DMS53 (cell line): ENCODE results near the gene RPS28.
A peak's percentile ranks its signal among the peaks of the same experiment; 100 is the strongest.
"Not testable (repeated sequence)": the region's sequence is repeated elsewhere in the genome, so short reads cannot be mapped to it uniquely, and the experiment has no call there.

Source experiments
- DNase-seq: peaks from one replicate; lab custom pipeline; 2025; lab: John Stamatoyannopoulos, UW

RPS28 gene

DNA sequence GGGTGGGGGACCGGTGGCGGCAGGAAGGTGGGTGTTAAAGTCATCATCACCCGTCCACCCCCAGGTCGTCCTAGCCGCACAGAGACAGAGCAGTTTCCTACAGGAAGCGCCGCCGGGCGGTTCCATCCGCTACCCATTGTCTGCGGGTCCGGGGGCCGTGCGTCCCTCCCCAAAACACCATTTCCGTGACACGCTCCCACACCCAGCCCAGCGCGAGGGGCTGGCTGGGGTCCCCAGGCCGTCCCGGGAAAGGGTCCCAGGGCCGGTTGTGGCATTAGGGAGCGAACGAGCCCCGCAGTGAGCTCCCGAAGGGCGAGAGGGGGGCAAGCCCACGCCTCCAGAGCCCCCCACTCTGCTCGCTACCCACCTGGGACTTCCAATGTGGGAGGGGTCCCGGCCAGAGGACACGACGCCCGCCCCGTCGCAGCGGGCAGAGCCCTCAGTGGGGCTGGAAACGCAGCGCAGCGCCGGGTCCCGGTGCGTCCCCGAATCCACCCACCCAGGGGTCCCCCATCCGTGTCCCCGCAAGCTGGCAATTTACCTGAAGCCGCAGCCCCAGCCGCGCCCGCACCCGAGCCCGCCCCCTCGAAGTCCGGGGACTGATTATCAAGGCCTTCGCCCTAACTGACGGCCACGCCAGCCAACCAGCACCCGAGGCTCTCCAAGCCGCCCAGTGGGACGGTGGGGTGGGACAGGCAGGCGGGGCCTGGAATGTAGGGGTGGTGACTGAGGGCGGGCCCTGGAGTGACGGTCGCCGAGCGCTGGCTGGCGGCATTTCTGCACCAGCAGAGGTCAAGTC, 21.6 kb downstream of the RPS28 start, which contains the start of gene KANK3:
Gene KANK3, minus strand, starts transcription at position 579 of the 799 bp plus-strand sequence. CDS start 5,434 bp downstream, outside the sequence.
- peak; percentile 96 for DNase-seq

GRCh38 chr19:8343483-8343844, 22.2 kb downstream of the RPS28 start:
- DNase-seq = no peak

GRCh38 chr19:8349629-8350372, 28.5 kb downstream of the RPS28 start:
- DNase-seq = not testable (repeated sequence)

GRCh38 chr19:8352134-8352827, 31.0 kb downstream of the RPS28 start:
- peak; percentile 32 for DNase-seq

- DNase-seq = peak; percentile 32
Observed at GRCh38 chr19:8352845-8353244, 31.5 kb downstream of the RPS28 start.

- DNase-seq = peak; percentile 30
Observed at GRCh38 chr19:8355631-8356402, 34.5 kb downstream of the RPS28 start.

DNA sequence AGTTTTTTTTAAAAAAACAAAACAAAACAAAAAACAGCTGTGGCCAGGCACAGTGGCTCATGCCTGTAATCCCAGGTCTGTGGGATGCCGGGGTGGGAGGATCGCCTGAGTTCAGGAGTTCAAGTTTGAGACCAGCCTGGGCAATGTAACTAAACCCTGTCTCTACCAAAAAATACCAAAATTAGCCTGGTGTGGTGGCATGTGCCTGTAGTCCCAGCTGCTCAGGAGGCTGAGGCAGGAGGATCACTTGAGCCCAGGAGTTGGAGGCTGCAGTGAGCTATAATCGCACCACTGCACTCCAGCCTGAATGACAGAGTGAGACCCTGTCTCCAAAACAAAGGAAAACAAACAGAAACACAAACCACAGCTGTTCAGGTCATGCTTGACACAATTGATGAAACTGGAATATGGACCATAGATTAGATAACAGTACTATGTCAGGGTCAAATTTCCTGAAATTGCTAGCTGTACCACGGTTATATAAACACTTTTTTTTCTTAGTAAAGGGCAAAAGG, 35.8 kb downstream of the RPS28 start:
- DNase-seq = peak; percentile 34

GRCh38 chr19:8358948-8359347, 37.7 kb downstream of the RPS28 start:
- no peak for DNase-seq

GRCh38 chr19:8360196-8360595, 38.9 kb downstream of the RPS28 start:
- DNase-seq = no peak

GRCh38 chr19:8361921-8362793, 40.9 kb downstream of the RPS28 start:
- peak; percentile 95 for DNase-seq

DNA sequence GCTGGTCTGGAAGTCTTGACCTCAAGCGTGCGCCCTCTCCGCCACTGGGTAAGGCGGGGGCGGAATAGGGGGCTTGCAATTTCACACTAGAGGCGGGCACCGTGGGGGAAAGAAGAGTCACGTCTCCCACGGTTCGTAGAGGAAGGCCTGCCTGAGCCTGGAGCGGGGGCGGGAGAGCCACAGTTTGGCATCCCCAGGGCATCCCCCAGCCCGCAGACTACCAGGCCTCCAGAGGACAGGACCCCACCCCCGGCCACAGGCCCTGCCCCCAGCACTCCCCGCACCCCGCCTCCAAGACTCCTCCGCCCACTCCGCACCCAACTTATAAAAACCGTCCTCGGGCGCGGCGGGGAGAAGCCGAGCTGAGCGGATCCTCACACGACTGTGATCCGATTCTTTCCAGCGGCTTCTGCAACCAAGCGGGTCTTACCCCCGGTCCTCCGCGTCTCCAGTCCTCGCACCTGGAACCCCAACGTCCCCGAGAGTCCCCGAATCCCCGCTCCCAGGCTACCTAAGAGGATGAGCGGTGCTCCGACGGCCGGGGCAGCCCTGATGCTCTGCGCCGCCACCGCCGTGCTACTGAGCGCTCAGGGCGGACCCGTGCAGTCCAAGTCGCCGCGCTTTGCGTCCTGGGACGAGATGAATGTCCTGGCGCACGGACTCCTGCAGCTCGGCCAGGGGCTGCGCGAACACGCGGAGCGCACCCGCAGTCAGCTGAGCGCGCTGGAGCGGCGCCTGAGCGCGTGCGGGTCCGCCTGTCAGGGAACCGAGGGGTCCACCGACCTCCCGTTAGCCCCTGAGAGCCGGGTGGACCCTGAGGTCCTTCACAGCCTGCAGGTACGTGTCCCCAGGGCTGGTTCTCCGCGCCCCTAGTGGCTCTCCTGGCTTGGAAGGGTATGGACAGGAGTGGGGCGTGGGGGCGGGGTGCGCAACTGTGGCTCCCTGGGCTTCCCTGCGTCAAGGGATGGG, 42.8 kb downstream of the RPS28 start, which contains the start of gene ANGPTL4:
Gene ANGPTL4, plus strand, starts transcription at position 353 of the 969 bp plus-strand sequence. Its CDS starts 167 bp downstream, at position 520.
- DNase-seq = peak; percentile 78

- no peak for DNase-seq
Observed at GRCh38 chr19:8366121-8366581, 44.9 kb downstream of the RPS28 start.

DNA sequence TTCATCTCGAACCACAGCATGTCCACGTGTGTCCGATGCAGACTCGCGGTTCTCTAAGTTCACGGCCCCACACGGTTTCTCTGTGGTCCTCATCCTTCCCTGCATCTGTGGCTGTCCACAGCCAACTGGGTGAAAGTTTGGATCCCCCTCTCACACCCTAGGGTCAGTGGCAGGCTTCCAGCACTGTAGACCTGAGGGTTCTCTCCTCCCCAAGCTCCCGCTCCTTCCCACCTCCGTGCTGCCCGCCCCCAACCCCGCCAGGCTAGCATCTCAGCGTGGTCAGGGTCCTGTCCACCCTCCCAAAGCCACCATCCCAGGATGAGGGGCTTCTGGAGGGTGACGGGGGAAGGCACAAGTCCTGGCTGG, 45.6 kb downstream of the RPS28 start:
- peak; percentile 9 for DNase-seq

DNA sequence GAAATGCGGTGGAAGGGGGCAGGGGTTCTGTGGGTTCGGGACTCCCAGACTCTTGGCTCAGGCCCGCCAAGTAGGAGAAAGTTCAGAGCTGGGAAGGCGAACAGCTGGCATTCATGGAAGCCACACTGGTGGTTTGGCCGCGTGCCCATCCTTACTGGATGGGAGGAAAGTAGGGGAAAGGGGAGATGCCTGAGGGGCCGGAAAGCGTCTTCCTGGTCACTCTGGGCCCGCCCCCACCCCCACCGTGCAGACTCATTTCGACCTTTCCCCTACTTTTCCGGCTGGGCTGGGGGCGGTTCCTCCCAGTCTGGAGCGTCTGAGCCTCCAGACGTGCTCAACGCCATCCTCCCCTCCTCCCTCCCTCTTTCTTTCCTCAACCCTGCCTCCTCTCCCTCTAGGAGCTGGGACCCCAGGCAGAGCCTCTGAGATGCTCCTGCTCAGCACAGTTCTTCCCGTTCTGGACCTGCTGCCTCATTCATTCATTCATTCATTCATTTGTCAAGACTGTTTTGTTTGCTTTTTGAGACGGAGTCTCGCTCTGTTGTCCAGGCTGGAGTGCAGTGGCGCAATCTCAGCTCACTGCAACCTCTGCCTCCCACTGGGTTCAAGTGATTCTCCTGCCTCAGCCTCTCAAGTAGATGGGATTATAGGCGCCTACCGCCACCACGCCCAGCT, 46.2 kb downstream of the RPS28 start:
- peak; percentile 73 for DNase-seq

DNA sequence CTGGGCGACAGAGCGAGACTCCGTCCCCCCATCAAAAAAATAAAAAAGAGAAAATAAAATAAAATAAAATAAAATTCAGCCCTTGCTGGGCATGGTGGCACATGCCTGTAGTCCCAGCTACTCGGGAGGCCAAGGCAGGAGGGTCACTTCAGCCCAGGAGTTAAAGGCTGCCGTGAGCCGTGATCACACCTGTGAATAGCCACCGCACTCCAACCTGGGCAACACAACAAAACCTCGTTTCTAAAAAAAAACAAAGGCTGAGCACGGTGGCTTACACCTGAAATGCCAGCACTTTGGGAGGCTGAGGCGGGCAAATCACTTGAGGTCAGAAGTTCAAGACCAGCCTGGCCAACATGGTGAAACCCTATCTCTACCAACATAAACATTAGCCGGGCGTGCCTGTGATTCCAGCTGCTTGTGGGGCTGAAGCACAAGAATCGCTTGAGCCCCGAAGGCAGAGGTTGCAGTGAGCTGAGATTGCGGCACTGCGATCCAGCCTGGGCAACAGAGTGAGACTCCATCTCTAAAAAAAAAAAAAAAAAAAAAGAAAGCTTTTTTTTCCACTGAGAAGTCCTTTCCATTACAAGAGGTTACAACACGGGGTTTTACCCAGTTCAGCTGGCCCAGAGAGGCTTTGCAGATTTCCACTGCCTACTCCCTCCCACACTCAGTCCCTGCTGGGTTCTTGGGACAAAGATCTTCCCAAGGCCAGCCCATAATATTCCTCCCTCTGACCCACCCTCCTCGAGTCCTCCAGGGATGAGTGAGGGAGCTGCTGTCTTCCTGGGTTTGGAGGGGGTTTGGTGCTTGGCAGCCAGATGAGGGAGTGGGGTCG, 49.1 kb downstream of the RPS28 start:
- no peak for DNase-seq

GRCh38 chr19:8371011-8371804, 49.9 kb downstream of the RPS28 start:
- DNase-seq = no peak
